Parathyroid adenoma (tissue), 2 donors: Measurements from ENCODE around the gene MACF1.

ENCODE experiments used
- H2AFZ ChIP-seq: fragments of 300-600 bp; sonication (generic); one replicate; pipeline ENCODE4 v1.7.0; 2017; ENCODE audit warnings: antibody characterized with exemption, mild to moderate bottlenecking
- H3K27ac ChIP-seq: fragments of 300-600 bp; sonication (generic); one replicate; pipeline ENCODE4 v1.7.0; 2017
- H3K27me3 ChIP-seq: fragments of 300-600 bp; sonication (generic); one replicate; pipeline ENCODE4 v1.7.0; 2017; ENCODE audit warnings: low read length; ENCODE audit not compliant: control insufficient read depth, insufficient read depth
- H3K36me3 ChIP-seq: fragments of 300-600 bp; sonication (generic); one replicate; pipeline ENCODE4 v1.7.0; 2017; ENCODE audit warnings: low read length; ENCODE audit not compliant: control insufficient read depth, insufficient read depth
- H3K4me1 ChIP-seq: fragments of 300-600 bp; sonication (generic); one replicate; pipeline ENCODE4 v1.7.0; 2017; ENCODE audit warnings: control low read depth
- H3K4me2 ChIP-seq: fragments of 300-600 bp; sonication (generic); one replicate; pipeline ENCODE4 v1.7.0; 2017; ENCODE audit warnings: low read length
- H3K4me3 ChIP-seq: fragments of 300-600 bp; sonication (generic); one replicate; pipeline ENCODE4 v1.7.0; 2017; ENCODE audit warnings: low read depth, low read length
- H3K79me2 ChIP-seq: fragments of 300-600 bp; sonication (generic); one replicate; pipeline ENCODE4 v1.7.0; 2017; ENCODE audit warnings: control low read depth
- H3K9ac ChIP-seq: fragments of 300-600 bp; sonication (generic); one replicate; pipeline ENCODE4 v1.7.0; 2017; ENCODE audit warnings: mild to moderate bottlenecking
- H3K9me3 ChIP-seq: fragments of 300-600 bp; sonication (generic); one replicate; pipeline ENCODE4 v1.7.0; 2017; ENCODE audit warnings: low read length; ENCODE audit not compliant: control insufficient read depth
- CTCF ChIP-seq: fragments of 300-600 bp; sonication (generic); IDR thresholded peaks from one replicate; pipeline ENCODE4 v1.7.0; 2017; ENCODE audit warnings: antibody characterized with exemption, mild to moderate bottlenecking
- donor health status: primary hyperparathyroidism.

MACF1 gene

GRCh38 chr1:39226836-39227235 is 22.3 kb downstream of the MACF1 start:
- TF ChIP-seq CTCF = no peak

GRCh38 chr1:39228252-39228651 is 23.8 kb downstream of the MACF1 start:
- Histone ChIP-seq H3K4me2 (no peak overlapping the region), H2AFZ (no peak overlapping the region), H3K4me1 (peaks cover 2% of the 10 kb centered on the region), H3K79me2 (no peaks in the 10 kb centered on the region), H3K9ac (no peak overlapping the region), H3K27me3 (no peaks in the 10 kb centered on the region), H3K9me3 (no peaks in the 10 kb centered on the region), H3K4me3 (no peak overlapping the region), H3K27ac (no peak overlapping the region), H3K36me3 (no peaks in the 10 kb centered on the region)
- TF ChIP-seq CTCF = no peak

More at GRCh38 chr1:39226836-39227235, 22.3 kb downstream of the MACF1 start:
- no peak overlapping the region for H3K4me2 ChIP-seq
- no peaks in the 10 kb centered on the region for H3K36me3 ChIP-seq
- H3K4me3 ChIP-seq = no peak overlapping the region
- no peak overlapping the region for H2AFZ ChIP-seq
- no peak overlapping the region for H3K9ac ChIP-seq
- peaks cover 7% of the 10 kb centered on the region for H3K79me2 ChIP-seq
- H3K27ac ChIP-seq = no peak overlapping the region
- no peaks in the 10 kb centered on the region for H3K9me3 ChIP-seq
- no peaks in the 10 kb centered on the region for H3K27me3 ChIP-seq
- peaks cover 2% of the 10 kb centered on the region for H3K4me1 ChIP-seq

GRCh38 chr1:39229504-39229903 is 25.0 kb downstream of the MACF1 start:
- no peak for TF ChIP-seq CTCF
- no peak overlapping the region for H3K27ac ChIP-seq

GRCh38 chr1:39230261-39231190 is 26.0 kb downstream of the MACF1 start:
- no peak overlapping the region for H3K27ac ChIP-seq
- H2AFZ ChIP-seq = no peak overlapping the region
- TF ChIP-seq CTCF = no peak
- H3K9me3 ChIP-seq = no peaks in the 10 kb centered on the region
- no peaks in the 10 kb centered on the region for H3K36me3 ChIP-seq
- H3K79me2 ChIP-seq = no peaks in the 10 kb centered on the region
- H3K4me3 ChIP-seq = no peak overlapping the region
- no peak overlapping the region for H3K4me2 ChIP-seq
- H3K4me1 ChIP-seq = peaks cover 2% of the 10 kb centered on the region
- no peaks in the 10 kb centered on the region for H3K27me3 ChIP-seq
- no peak overlapping the region for H3K9ac ChIP-seq

More at GRCh38 chr1:39229504-39229903, 25.0 kb downstream of the MACF1 start:
- H3K4me1 ChIP-seq = peaks cover 2% of the 10 kb centered on the region
- no peak overlapping the region for H2AFZ ChIP-seq
- no peaks in the 10 kb centered on the region for H3K9me3 ChIP-seq
- H3K27me3 ChIP-seq = no peaks in the 10 kb centered on the region
- no peak overlapping the region for H3K9ac ChIP-seq
- no peaks in the 10 kb centered on the region for H3K36me3 ChIP-seq
- no peaks in the 10 kb centered on the region for H3K79me2 ChIP-seq
- no peak overlapping the region for H3K4me2 ChIP-seq
- no peak overlapping the region for H3K4me3 ChIP-seq

GRCh38 chr1:39236971-39237370 is 32.5 kb downstream of the MACF1 start:
- Histone ChIP-seq H3K27me3 (no peaks in the 10 kb centered on the region), H3K36me3 (no peaks in the 10 kb centered on the region), H2AFZ (no peak overlapping the region), H3K4me3 (no peak overlapping the region), H3K27ac (no peak overlapping the region), H3K4me1 (no peaks in the 10 kb centered on the region), H3K9ac (no peak overlapping the region), H3K4me2 (no peak overlapping the region), H3K9me3 (no peaks in the 10 kb centered on the region), H3K79me2 (peaks cover 4% of the 10 kb centered on the region)
- TF ChIP-seq CTCF = no peak
